Measurements from ENCODE around the gene NLRX1.

DNA sequence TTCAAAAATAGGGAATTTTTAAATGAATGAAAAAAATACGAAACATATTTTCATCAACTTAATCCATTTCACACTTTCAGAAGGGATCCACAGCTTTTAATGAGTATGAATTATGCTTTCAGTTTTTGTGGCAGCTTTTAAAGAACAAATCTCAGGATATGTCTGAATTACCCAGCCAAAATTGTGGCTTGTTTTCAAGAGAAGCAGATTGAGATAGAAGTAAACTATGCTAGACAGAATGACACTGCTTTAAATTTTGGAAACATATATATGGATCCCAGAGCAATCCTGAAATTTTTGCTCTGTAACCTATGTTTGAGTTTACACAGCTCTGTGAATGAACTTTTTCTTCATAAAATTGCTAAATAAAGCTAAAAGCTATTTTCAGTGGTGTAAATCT lies 49.6 kb upstream of the NLRX1 start:
- no peak for TF ChIP-seq POLR2A (IDR thresholded peaks at IDR 0.05)
- TF ChIP-seq, protein P1, sequence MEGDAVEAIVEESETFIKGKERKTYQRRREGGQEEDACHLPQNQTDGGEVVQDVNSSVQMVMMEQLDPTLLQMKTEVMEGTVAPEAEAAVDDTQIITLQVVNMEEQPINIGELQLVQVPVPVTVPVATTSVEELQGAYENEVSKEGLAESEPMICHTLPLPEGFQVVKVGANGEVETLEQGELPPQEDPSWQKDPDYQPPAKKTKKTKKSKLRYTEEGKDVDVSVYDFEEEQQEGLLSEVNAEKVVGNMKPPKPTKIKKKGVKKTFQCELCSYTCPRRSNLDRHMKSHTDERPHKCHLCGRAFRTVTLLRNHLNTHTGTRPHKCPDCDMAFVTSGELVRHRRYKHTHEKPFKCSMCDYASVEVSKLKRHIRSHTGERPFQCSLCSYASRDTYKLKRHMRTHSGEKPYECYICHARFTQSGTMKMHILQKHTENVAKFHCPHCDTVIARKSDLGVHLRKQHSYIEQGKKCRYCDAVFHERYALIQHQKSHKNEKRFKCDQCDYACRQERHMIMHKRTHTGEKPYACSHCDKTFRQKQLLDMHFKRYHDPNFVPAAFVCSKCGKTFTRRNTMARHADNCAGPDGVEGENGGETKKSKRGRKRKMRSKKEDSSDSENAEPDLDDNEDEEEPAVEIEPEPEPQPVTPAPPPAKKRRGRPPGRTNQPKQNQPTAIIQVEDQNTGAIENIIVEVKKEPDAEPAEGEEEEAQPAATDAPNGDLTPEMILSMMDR (IDR thresholded peaks at IDR 0.05): no peak

Data from right lobe of liver (tissue), 4 donors.